HG02970 (cell line): ENCODE data around the gene EDEM2.
"Not testable (repeated sequence)": the region's sequence is repeated elsewhere in the genome, so short reads cannot be mapped to it uniquely, and the experiment has no call there.

Experiments
- ATAC-seq: cut with Tn5 transposase; IDR thresholded peaks from one replicate; pipeline ENCODE4 v1.9.1; 2021; ENCODE audit warnings: mild to moderate bottlenecking, moderate library complexity, moderate number of reproducible peaks; ENCODE audit not compliant: unreplicated experiment, low FRiP score

EDEM2 gene

GRCh38 chr20:35091816-35092523, 55.2 kb downstream of the EDEM2 start:
- no peak for ATAC-seq

DNA sequence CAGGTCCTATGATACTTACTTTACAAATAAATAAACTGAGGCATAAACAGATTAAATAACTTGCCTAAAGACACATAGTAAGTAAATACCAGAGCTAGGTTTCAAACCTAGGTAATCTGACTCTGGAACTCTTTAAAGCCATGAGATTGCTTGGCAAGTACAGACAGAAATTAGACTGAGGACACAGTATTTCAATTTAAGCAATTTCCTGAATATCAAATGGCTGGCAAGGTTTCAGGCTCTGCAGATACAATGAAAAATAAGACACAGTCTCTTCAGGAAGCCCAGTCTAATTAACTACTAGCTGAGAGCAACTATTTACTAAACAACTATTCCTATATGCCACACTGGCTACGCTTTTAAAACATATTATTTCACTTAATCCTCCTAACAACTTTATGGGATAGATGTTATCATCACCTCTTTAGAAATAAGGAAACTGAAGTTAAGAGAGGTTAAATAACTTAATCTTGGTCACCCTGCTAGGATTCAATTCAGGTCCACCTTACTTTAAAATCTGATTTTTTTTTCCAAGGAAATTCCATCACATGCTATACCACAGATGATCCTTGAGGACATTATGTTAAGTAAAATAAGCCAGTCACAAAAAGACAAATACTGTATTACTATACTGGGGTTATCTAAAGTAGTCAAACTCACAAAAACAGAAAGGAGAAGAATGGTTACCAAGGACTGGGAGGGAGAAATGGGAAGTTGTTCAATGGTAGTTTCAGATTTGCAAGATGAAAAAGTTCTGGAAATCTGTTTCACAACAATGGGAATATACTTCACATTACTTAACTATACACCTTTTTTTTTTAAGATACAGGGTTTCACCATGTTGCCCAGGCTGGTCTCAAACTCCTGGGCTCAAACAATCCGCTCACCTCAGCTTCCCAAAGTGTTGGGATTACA, 58.6 kb downstream of the EDEM2 start:
- ATAC-seq: no peak

- no peak for ATAC-seq
Observed at GRCh38 chr20:35087791-35088190, 59.3 kb downstream of the EDEM2 start.

- ATAC-seq: no peak
Observed at GRCh38 chr20:35087355-35087754, 59.8 kb downstream of the EDEM2 start.

DNA sequence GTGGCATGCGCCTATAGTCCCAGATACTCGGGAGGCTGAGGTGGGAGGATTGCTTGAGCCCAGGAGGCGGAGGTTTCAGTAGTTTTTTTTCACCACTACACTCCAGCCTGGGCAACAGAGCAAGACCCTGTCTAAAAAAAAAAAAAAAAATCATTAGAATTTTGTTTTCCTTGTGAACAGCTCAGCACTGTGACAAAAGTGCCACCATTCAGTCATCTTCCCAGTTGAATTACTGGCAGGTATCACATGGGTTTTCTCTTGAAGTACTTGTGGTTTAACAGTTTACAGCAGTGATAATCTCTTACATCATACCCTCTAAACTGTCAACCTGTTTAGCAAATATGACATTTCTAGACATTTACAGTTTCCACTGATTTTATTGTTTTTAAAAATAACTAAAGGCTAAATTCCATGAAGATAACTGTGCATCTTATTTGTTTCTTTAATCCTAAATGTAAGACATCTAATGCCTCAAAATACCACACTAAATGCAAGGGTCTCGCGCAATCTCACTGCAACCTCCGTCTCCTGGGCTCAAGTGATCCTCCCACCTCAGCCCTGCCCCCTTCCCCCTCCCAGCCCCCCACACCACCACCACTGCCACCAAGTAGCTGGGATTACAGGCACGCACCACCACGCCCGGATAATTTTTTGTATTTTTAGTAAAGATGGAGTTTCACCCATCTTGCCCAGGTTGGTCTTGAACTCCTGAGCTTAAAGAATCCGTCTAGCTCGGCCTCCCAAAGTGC, 61.5 kb downstream of the EDEM2 start:
- no peak for ATAC-seq

GRCh38 chr20:35084998-35085397, 62.1 kb downstream of the EDEM2 start:
- ATAC-seq: no peak

- ATAC-seq: not testable (repeated sequence)
Observed at GRCh38 chr20:35080348-35080642, 66.8 kb downstream of the EDEM2 start.

DNA sequence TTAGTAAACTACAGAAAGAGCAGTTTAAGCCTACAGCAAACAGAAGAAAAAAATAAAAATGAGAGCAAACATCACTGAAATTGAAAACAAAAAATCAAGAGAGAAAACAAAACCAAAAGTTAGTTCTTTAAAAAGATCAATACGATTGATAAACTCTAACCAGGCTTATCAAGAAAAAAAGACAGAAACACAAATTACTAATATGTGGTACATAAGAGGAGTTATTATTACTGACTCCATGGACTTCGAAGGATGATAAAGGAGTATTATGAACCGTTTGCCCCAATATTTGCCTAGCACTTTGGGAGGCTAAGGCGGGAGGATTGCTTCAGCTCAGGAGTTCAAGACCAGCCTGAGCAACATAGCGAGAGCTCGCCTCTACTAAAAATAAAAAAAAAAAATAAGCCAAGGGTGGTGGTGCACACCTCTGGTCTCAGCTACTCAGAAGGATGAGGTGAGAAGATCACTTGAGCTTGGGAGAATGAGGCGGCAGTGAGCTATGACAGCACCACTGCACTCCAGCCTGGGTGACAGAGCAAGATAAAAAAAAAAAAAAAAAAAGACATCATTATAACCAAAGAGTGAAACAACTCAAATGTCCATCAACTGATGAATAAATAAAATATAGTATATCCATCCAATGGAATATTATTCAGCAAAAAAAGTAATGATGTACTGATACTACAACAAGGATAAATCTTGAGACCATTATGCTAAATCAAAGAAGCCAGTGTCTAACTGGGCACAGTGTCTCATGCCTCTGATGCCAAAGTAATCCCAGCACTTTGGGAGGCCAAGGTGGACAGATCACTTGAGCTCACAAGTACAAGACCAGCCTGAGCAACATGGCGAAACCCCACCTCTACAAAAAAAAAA, 67.4 kb downstream of the EDEM2 start:
- ATAC-seq: no peak

DNA sequence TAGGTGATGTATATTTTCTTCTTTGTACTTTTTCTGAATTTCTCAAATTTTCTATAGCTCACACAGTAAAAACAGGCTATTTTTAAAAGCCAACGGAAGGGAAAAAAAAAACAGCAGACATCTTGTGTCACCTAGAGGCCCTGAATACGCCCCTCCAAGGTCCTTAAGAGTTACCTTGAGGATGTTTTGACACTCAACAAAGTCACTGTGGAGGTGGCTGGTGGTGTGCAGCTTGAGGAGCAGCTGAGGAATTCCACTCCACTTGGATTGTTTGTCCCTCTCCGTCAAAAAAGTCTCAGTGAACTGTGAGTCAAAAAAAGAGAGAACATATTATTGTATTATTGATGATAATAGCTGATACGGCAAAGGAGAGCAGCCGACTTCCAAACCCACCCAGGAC, 69.3 kb downstream of the EDEM2 start:
- no peak for ATAC-seq

GRCh38 chr20:35077341-35077740, 69.8 kb downstream of the EDEM2 start:
- ATAC-seq: no peak

- ATAC-seq: not testable (repeated sequence)
Observed at GRCh38 chr20:35071436-35072153, 75.5 kb downstream of the EDEM2 start.

DNA sequence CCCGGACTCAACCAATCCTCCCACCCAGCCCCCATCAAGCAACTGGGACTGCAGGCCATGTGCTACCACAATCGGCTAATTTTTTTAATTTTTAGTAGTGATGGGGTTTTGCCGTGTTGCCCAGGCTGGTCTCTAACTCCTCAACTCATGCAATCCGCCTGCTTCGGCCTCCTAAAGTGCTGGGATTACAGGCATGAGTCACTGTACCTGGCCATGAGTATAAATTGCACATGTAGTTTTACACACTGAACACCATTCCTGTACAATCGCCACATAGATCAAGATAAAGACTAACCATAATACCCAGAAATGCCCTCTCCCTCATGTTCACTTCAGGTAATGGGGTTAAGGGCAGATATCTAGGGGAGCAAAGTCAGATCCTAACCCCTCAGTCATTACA, 80.9 kb downstream of the EDEM2 start:
- ATAC-seq: no peak
